Upper lobe of left lung (tissue), 6 donors: Measurements from ENCODE around the gene SLC6A6. TPM values are rescaled to one million over a fixed set of nuclear protein-coding genes. Genes with fewer than 3 reads are reported as not detected.
"Not testable (repeated sequence)": the region's sequence is repeated elsewhere in the genome, so short reads cannot be mapped to it uniquely, and the experiment has no call there.

Experiments
- ATAC-seq, 2 donors: fragments of 200-7000 bp; cut with Tn5 transposase; one replicate each; pipeline ENCODE4 v1.9.1; 2022; ENCODE audit warnings: mild to moderate bottlenecking in 2 of 2, moderate library complexity in 2 of 2; ENCODE audit not compliant: low FRiP score in 2 of 2
- DNase-seq, 2 donors: peaks; one replicate each; pipeline ENCODE4 v3.0.0-alpha.2; 2019 to 2020
- H3K27ac ChIP-seq, 4 donors: fragments of 200-600 bp; sonication (generic); one replicate each; pipeline ENCODE4 v1.5.1; 2016 to 2019
- H3K27me3 ChIP-seq, 4 donors: fragments of 200-600 bp; sonication (generic); one replicate each; pipeline ENCODE4 v1.5.1; 2017 to 2019
- H3K36me3 ChIP-seq, 4 donors: fragments of 200-600 bp; sonication (generic); one replicate each; pipeline ENCODE4 v1.5.1; 2016 to 2019
- H3K4me1 ChIP-seq, 4 donors: fragments of 200-600 bp; sonication (generic); one replicate each; pipeline ENCODE4 v1.5.1; 2018 to 2019
- H3K4me3 ChIP-seq, 4 donors: fragments of 200-600 bp; sonication (generic); one replicate each; pipeline ENCODE4 v1.5.1; 2017 to 2019; ENCODE audit warnings: mild to moderate bottlenecking in 2 of 4, moderate library complexity in 1 of 4
- H3K9me3 ChIP-seq, 4 donors: fragments of 200-600 bp; sonication (generic); one replicate each; pipeline ENCODE4 v1.5.1; 2018 to 2019
- EP300 ChIP-seq, 4 donors: sonication (generic); formaldehyde crosslinking; IDR thresholded peaks; one replicate each; pipeline ENCODE4 v1.5.1; 2017; ENCODE audit warnings: antibody characterized with exemption in 4 of 4, control low read depth in 2 of 4
- POLR2A ChIP-seq, 4 donors: fragments of 450-650 bp; IDR thresholded peaks; one replicate each; pipeline ENCODE4 v1.5.1; 2016 to 2017; ENCODE audit warnings: antibody characterized with exemption in 4 of 4, mild to moderate bottlenecking in 2 of 4
- POLR2AphosphoS5 ChIP-seq, 2 donors: sonication (generic); formaldehyde crosslinking; IDR thresholded peaks; one replicate each; pipeline ENCODE4 v1.5.1; 2017; ENCODE audit warnings: antibody characterized with exemption in 2 of 2
- WGBS, 2 donors: methylation state at CpG; one replicate each; pipeline ENCODE4 v1.1.5; 2017 to 2018; 5-methylcytosine and 5-hydroxymethylcytosine counted together
- total RNA-seq, 6 donors: library from RNA; depleted of rRNA in 4 of 6; stranded (reverse); fragments of >200 nt in 4 of 6; gene quantifications; one replicate each; pipeline versions ENCODE4 v1.1.0 to v1.2.1, GENCODE V29; 2016 to 2021
- TF ChIP-seq, protein P1 (sequence below), 6 experiments: fragments of 450-650 bp in 4 of 6; fragments of 200-600 bp in 2 of 6; sonication (generic) in 2 of 6; IDR thresholded peaks; one replicate each; pipeline ENCODE4 v1.5.1; 2016 to 2019; ENCODE audit warnings: antibody characterized with exemption in 6 of 6
- donor health status: DM: no; HTN: no; CAD: no; lungs with moderate emphysema.
- donor health status: DM: no; HTN: yes; CAD: no; lungs with severe emphysema.

Gene SLC6A6
- total RNA-seq, 6 donors from 2014 or later, result 60.6 to 154 (median 92.8) TPM

DNA sequence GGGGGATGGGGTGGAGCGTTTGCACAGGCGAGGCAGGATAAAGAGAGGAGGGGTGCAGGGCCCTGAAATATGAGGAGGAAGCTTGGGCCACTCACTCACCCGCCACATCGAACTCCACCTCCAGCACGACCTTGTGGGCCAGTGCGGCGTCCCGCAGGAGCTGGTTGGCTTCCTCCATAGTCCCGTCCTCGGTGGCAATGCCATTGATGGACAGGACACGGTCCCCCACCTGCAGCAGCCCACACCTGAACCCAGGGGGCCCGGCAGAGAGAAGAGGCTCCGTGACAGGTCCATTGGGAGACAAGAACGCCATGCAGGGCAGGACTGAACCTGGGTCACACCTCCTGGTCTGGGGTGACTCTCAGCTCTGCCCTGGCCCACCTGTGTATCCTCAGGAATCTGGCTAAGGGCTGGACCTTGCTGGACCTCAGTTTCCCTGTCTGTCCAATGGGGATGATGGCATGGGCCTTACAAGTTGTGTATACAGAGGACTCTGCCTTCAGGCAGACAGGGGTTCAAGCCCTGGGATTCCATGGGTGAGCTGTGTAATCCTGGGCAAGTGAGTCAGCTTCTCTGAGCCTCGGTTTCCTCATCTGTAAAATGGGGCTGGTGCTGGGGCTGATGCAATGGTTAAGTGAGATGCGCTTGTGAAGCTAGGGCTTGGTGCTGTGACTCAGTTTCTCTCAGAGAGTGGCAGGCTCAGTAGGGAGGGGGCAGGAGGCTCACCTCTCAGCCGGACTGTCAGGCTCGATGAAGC, 111.3 kb downstream of the SLC6A6 start:
- no peak for ATAC-seq
- Histone ChIP-seq H3K9me3 (no peaks in the 10 kb centered on the region), H3K36me3 (no peaks in the 10 kb centered on the region), H3K4me3 (no peak overlapping the region), H3K27ac (no peak overlapping the region), H3K4me1 (peaks cover 0 to 5% (median 4%) of the 10 kb centered on the region in 4 donors), H3K27me3 (no peaks in the 10 kb centered on the region)
- DNase-seq, result no peak
- TF ChIP-seq POLR2AphosphoS5 (IDR thresholded peaks at IDR 0.05), result no peak
- TF ChIP-seq, protein P1, sequence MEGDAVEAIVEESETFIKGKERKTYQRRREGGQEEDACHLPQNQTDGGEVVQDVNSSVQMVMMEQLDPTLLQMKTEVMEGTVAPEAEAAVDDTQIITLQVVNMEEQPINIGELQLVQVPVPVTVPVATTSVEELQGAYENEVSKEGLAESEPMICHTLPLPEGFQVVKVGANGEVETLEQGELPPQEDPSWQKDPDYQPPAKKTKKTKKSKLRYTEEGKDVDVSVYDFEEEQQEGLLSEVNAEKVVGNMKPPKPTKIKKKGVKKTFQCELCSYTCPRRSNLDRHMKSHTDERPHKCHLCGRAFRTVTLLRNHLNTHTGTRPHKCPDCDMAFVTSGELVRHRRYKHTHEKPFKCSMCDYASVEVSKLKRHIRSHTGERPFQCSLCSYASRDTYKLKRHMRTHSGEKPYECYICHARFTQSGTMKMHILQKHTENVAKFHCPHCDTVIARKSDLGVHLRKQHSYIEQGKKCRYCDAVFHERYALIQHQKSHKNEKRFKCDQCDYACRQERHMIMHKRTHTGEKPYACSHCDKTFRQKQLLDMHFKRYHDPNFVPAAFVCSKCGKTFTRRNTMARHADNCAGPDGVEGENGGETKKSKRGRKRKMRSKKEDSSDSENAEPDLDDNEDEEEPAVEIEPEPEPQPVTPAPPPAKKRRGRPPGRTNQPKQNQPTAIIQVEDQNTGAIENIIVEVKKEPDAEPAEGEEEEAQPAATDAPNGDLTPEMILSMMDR (IDR thresholded peaks at IDR 0.05), result no peak
- 71 to 76% methylated on average over 15 to 18 of the region's 18 CpGs for WGBS, 2 donors

DNA sequence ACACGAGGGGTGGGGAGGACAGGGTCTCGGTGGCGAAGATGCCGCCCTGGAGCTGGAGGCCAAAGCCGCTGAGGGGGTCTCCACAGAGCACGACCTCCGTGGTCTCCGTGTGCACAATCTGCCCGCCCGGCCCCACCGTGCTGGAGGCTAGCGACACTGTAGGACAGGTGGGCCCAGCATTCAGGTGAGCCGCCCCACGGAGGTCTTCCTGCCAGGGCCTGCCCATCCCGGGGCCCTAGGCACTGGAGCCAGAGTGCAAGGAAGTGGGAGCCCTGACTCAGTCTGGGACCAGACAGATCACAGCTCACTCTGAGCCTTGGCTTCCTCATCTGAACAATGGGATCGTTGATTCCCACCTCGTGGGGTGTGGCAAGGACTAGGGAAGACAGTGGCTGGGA, 111.9 kb downstream of the SLC6A6 start:
- no peaks in the 10 kb centered on the region for H3K36me3 ChIP-seq
- H3K4me1 ChIP-seq, result no peaks in the 10 kb centered on the region
- H3K27ac ChIP-seq, result no peak overlapping the region
- DNase-seq, result no peak
- H3K4me3 ChIP-seq, result no peak overlapping the region
- WGBS, 2 donors, result 88 to 92% methylated on average over 12 to 17 of the region's 17 CpGs
- TF ChIP-seq EP300 (IDR thresholded peaks at IDR 0.05), result no peak
- TF ChIP-seq POLR2AphosphoS5 (IDR thresholded peaks at IDR 0.05), result no peak
- no peak for TF ChIP-seq POLR2A (IDR thresholded peaks at IDR 0.05)
- TF ChIP-seq, protein P1 (IDR thresholded peaks at IDR 0.05), result no peak
- ATAC-seq, result no peak
- no peaks in the 10 kb centered on the region for H3K9me3 ChIP-seq
- H3K27me3 ChIP-seq, result no peaks in the 10 kb centered on the region

DNA sequence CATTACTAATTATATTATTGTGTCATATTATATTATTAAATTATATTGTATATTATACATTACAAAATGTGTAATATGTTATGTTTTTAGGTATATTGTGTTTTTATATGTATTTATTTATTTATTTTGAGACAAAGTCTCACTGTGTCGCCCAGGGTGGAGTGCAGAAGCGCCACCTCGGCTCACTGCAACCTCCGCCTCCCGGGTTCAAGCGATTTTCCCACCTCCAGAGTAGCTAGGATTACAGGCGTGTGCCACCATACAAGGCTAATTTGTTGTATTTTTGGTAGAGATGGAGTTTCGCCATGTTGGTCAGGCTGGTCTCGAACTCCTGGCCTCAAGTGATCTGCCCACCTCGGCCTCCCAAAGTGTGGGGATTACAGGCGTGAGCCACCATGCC, 113.1 kb downstream of the SLC6A6 start:
- not testable (repeated sequence) for H3K4me3 ChIP-seq

DNA sequence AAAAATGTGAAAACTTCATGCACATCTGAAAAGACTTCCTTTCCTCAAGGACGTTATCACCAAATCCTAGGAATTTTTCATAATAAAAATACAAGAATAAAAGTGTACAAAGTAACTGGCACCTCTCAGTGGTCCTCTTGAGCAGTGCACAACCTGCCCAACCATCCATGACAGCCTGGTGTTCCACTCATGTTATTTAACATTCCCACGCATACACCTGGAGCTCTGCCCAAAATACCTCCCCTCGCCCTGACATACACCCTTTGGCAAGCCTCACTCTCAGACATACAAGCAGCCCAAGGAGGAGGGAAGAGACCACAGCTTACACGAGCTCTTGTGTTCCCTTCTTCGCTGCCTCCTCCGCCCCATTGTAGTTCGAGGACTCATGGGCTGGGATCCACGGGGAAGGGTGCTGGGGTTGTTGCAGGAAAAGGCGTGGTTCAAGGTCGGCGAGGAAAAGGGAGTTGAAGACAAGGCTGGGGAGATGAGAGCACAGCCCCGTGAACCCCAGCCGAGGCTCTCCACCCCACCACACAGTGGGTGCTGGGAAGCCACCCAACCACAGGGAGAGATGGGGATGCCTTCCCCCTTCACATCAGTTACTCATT, 114.4 kb downstream of the SLC6A6 start:
- Histone ChIP-seq H3K27ac (no peak overlapping the region), H3K27me3 (no peaks in the 10 kb centered on the region), H3K4me3 (no peak overlapping the region), H3K4me1 (no peaks in the 10 kb centered on the region), H3K9me3 (no peaks in the 10 kb centered on the region), H3K36me3 (no peaks in the 10 kb centered on the region)
- 67 to 73% methylated on average over 7 to 13 of the region's 13 CpGs for WGBS, 2 donors
- ATAC-seq (no peak), DNase-seq (no peak)
- TF ChIP-seq POLR2AphosphoS5 (IDR thresholded peaks at IDR 0.05) (no peak), POLR2A (IDR thresholded peaks at IDR 0.05) (no peak), EP300 (IDR thresholded peaks at IDR 0.05) (no peak)
- TF ChIP-seq, protein P1 (IDR thresholded peaks at IDR 0.05), result no peak

More for the DNA sequence above, 113.1 kb downstream of the SLC6A6 start:
- H3K27me3 ChIP-seq, H3K36me3 ChIP-seq, H3K27ac ChIP-seq, DNase-seq, H3K9me3 ChIP-seq, H3K4me1 ChIP-seq, ATAC-seq: not testable (repeated sequence)
- 90 to 95% methylated on average over 11 of the region's 11 CpGs for WGBS, 2 donors

DNA sequence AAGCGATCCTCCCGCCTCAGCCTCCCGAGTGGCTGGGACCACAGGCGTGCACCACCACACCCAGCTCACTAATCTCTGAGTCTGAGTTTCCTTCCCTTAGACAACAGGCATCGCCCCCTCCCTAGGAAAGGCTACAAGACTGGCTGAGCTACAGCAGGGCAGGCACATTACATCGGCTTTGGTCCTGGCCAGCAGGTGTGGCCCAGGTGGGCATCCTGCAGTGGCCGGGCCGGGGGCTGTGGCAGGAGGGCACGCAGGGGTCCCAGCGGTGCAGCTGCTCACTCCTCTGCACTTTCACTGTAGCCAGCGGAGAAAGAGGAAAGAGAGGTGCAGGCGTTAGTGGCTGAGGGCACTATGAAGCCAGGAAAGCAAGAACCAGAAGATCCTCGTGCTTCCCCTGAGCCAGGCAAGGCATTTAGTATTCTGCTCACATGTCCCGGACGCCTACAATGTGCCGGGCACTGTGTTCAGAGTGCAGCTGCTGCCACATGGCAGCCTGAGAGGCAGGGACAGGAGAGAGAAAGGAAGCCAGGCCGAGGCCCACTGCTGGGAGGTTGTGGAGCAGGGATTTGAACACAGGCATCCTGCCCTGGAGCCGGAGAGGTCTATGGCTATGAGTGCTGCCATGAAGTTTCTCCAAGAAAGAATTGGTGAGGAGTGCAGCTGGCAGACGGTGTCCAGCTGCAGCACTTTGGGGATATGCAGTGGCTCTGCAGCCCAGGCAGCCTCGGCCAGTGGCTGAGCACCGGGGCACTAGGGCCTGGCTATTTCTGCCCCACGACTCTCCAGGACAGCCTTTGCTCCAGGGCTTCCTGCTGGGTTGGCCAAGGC, 115.4 kb downstream of the SLC6A6 start:
- 79% methylated on average over 19 to 22 of the region's 22 CpGs for WGBS, 2 donors
- Histone ChIP-seq H3K27me3 (no peaks in the 10 kb centered on the region), H3K4me3 (no peak overlapping the region), H3K36me3 (no peaks in the 10 kb centered on the region), H3K9me3 (no peaks in the 10 kb centered on the region), H3K4me1 (no peaks in the 10 kb centered on the region), H3K27ac (no peak overlapping the region)
- no peak for DNase-seq
- TF ChIP-seq EP300 (IDR thresholded peaks at IDR 0.05) (no peak), POLR2A (IDR thresholded peaks at IDR 0.05) (no peak), POLR2AphosphoS5 (IDR thresholded peaks at IDR 0.05) (no peak)
- TF ChIP-seq, protein P1 (IDR thresholded peaks at IDR 0.05), result no peak
- no peak for ATAC-seq
